OCI-LY3 (cell line): ENCODE data around the gene MFSD12.

Experiments
- EZH2phosphoT487 ChIP-seq: fragments of 200-600 bp; shearing (Covaris generic); IDR thresholded peaks from 2 replicates; pipeline ENCODE4 v1.6.1; 2018; ENCODE audit warnings: antibody characterized with exemption, mixed run types, low read depth
- TF ChIP-seq, protein P1 (sequence below): fragments of 200-600, 300-600 bp; sonication (generic); IDR thresholded peaks from 2 replicates; pipeline ENCODE4 v1.5.1; 2014; ENCODE audit warnings: antibody characterized with exemption, low read length, low read depth

DNA sequence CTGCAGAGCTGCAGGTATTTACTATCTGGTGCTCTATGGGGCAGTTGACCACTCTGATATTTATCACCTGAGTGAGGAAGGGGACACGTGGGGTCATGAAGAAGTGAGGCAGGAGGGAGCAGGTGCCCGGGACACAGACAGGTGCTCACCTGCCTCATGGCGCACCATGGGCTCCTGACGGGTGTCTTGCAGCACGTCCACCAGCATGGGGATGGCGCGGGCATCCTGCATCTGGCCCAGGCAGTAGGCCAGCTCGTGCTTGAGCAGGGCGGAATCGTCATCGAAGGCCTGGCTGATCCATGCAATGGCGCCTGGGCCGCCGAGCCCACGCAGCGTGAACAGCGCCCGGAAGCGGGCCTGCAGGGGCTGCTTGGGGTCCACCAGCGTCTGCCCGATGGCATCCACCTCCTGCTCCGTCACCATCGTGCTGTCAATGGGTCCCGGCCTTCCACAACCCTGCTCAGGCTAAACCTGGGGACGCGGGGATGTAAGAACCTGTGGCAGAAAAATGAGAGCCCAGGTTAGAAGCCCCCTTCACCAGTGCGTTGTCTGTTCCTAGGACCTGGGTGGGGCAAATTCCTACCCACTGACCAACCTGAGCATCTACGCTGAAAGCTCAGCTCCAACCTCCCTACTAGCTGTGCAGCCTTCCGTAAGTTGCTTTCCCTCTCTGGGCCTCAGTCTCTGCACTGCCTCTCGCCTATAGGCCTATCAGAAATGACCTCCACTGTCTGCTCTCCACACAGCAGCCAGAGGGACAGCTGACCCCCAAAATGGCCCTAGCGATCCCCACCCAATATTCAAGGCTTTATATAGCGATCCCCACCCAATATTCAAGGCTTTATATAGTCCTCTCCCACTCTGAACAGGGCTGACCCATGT, 60.8 kb downstream of the MFSD12 start:
- TF ChIP-seq, protein P1, sequence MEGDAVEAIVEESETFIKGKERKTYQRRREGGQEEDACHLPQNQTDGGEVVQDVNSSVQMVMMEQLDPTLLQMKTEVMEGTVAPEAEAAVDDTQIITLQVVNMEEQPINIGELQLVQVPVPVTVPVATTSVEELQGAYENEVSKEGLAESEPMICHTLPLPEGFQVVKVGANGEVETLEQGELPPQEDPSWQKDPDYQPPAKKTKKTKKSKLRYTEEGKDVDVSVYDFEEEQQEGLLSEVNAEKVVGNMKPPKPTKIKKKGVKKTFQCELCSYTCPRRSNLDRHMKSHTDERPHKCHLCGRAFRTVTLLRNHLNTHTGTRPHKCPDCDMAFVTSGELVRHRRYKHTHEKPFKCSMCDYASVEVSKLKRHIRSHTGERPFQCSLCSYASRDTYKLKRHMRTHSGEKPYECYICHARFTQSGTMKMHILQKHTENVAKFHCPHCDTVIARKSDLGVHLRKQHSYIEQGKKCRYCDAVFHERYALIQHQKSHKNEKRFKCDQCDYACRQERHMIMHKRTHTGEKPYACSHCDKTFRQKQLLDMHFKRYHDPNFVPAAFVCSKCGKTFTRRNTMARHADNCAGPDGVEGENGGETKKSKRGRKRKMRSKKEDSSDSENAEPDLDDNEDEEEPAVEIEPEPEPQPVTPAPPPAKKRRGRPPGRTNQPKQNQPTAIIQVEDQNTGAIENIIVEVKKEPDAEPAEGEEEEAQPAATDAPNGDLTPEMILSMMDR = no peak
- no peak for TF ChIP-seq EZH2phosphoT487
